ENCODE results near the gene ROR2.
"Not testable (repeated sequence)": the region's sequence is repeated elsewhere in the genome, so short reads cannot be mapped to it uniquely, and the experiment has no call there.

The ROR2 gene

DNA sequence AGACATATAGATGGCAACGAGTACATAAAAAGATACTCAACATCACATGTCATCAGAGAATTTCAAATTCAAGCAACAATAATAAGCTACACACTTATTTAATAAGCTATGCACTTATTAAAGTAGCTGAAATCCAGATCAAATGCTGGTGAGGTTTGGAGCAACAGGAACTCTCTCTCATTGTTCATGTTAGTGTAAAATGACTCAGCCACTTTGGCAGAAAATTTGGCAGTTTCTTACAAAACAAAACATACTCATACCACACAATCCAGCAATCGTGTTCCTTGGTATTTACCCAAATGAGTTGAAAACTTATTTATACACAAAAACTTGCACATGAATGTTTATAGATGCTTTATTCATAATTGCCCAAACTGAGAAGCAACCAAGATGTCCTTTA lies 394.9 kb downstream of the ROR2 start:
- DNase-seq, result peak; percentile 42

DNA sequence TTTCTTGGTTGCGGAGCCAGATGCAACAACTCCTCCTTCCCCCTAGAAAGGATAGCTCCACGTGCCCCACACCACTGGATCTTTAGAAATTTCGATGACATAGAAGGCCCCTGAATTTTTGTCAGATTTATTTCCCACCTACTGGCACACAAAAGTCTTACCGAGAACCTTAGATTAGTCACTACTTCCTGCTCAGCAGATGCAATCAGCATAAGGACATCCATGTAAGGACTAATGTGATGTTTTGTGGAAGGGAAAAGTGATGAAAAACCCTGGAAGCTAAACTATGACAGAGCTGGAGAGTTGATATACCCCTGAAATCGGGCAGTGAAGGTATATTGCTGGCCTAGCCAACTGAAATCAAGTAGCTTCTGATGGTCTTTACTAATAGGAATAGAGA lies 400.9 kb downstream of the ROR2 start:
- DNase-seq, result no peak

DNA sequence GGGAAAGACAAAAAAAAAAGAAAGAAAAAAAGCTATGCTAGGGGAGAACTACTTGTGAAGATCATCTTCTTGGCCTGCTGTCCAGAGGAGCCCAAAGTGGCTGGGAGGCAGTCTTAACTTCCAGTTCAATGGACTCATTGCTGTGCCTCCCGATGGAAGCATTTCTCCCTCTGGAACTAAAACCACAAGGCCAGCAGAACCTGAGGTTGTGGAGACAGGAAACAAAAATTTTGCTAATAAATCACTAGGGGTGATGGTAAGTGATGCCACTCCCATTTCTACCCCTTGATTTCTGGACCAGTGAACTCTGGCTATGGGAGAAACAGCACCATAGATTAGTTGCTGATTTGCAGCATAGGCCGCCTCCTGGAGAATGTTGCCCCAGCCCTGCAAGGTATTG lies 402.9 kb downstream of the ROR2 start:
- DNase-seq, result no peak

DNA sequence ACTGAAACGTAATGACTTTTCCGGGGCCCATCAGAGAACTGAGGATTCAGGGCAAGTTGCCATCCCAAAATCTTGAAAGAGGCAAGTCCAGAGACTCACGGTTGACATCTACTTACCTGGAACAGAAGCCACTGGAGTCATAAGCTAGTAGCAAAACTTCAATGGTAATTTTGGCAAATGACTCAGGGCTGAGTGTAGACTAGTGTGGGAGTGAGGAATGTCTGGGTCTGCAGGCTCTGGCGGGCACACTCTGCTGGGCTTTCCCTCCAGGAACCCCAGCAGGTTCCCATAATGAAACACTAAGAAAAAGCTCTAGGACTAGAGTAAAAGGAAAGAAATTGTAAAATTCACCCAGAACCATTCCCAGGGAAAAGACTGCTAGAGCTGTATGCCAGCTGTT lies 403.5 kb downstream of the ROR2 start:
- DNase-seq, result peak; percentile 73

DNA sequence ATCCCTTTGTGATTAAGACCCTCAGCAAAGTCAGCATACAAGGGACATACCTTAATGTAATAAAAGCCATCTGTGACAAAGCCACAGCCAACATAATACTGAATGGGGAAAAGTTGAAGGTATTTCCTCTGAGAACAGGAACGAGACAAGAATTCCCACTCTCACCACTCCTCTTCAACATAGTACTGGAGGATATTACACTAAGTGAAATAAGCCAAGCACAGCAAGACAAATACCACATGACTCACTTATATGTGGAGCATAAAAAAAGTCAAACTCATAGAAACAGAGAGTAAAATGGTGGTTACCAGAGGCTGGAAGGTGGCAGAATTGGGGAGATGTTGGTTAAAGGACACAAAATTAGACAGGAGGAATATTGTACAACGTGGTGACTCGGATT lies 408.3 kb downstream of the ROR2 start:
- peak; percentile 72 for DNase-seq

DNA sequence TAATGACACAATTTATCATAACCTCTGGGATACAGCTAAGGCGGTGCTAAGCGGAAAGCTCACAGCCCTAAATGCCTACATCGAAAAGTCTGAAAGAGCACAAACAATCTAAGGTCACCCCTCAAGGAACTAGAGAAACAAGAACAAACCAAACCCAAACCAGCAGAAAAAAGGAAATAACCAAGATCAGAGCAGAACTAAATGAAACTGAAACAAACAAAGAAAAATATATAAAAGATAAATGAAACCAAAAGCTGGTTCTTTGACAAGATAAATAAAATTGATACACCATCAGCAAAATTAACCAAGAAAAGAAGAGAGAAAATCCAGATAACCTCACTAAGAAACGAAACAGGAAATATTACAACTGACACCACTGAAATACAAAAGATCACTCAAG lies 409.5 kb downstream of the ROR2 start:
- not testable (repeated sequence) for DNase-seq

DNA sequence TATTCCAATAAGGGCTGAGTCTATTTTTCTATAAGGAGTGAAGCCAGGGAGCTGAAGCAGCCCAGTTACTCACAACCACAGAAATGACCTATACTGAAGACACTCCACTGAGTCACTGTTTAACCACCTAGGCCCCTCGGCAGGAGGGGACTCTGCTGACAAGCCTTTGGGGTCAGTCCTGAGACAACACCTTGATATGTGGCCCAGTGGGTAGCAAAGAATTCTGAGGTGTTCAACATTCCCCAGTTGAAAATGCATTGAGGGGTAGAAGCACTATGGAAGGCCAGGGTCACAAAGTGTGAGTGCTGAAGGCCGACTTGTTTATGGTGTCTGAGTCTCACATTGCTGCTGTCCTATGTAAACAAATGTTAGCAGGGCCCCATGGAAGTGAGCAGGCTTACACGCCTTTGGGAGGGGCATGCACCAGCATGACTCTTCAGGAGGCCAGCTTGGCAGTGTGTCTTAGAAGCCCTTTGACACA lies 413.8 kb downstream of the ROR2 start:
- DNase-seq, result peak; percentile 74

DNA sequence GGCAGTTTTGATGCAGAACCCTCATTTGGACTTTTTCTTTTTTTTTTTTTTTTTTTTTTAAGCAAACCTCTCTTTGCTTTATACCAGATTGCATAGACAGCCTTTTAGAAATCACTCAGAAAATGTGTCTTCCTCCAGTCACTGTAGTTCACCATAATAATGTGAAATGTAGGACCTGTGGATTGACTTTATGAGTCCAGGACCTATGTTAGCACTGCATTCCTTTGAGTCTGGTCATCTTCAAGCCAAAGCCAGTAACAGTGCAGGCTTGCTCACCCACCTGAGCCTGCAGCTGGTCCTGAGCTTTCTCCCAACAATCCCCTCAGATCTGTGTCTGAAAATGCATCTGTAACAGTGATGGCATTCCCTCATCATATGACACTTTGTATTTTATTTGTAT lies 415.7 kb downstream of the ROR2 start:
- peak; percentile 11 for DNase-seq

DNA sequence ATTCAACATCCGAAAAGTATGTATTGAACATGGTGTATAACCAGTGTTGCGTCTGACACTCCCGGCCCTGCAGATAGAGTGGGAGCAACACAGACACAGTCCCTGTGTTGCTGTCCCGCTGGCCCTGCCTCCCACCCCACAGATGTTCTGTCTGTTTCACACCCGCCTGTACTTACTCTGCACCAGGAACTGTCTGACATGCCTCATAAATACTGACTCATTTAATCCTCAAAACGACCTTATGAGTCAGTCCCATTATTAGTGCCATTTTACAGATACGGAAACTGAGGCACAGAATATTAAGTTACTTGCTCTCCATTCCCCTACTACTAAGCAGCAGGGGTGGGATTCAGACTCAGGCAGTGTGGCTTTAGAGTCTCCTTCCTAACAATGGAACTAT lies 416.6 kb downstream of the ROR2 start:
- DNase-seq, result no peak

DNA sequence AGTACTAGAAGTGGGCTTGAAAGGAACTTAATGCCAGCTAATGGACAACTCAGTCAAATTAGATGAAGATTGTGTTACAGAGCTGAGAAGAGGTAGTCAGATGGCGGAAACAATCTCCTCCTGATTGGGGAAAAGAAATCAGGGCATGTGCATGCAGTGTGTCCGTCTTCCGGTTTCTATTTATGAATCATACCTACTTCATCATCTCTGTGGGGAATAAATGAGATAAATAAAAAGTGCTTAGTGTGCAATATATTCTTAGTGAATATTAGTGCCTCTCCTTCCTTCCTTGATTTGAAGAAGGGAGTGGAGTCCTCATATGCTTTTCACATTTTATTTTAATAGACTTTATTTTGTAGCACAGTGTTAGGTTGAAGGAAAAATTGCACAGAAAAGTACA lies 417.7 kb downstream of the ROR2 start:
- no peak for DNase-seq

DNA sequence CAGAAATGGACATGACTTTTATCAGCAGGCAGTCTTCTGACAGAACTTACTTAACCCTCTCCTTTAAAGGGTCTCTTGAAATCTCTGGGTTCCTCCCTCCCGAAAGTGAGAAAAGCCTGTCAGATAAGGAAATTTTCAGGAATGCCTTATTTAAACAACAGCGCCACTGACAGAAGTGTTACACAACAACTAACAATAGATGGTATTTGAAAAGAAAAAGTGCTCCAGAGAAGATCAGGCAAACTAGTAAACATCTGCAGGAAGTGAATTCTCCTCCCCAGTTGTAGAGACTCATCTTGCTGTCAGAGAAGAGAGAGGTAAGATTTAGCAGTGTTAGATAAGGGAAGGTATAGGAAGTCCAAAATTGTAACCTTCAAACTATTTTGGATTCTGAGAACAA lies 419.2 kb downstream of the ROR2 start:
- DNase-seq, result no peak

DNA sequence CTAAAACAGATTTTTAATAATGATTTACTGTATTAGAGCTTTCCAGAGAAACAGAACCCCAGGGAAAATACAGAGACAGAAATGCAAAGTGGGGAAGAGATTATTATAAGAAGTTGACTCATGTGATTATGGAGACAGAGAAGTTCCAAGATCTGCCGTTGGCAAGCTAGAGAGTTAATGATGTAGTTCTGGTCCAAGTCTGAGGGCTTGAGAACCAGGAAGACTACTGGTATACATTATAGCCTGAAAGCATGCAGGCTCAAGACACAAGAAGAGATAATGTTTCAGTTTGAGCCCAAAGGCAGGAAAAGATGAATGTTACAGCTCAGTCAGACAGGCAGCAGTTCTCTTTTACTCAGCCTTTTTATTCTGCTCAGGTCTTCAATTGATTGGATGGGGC lies 427.5 kb downstream of the ROR2 start:
- no peak for DNase-seq

DNA sequence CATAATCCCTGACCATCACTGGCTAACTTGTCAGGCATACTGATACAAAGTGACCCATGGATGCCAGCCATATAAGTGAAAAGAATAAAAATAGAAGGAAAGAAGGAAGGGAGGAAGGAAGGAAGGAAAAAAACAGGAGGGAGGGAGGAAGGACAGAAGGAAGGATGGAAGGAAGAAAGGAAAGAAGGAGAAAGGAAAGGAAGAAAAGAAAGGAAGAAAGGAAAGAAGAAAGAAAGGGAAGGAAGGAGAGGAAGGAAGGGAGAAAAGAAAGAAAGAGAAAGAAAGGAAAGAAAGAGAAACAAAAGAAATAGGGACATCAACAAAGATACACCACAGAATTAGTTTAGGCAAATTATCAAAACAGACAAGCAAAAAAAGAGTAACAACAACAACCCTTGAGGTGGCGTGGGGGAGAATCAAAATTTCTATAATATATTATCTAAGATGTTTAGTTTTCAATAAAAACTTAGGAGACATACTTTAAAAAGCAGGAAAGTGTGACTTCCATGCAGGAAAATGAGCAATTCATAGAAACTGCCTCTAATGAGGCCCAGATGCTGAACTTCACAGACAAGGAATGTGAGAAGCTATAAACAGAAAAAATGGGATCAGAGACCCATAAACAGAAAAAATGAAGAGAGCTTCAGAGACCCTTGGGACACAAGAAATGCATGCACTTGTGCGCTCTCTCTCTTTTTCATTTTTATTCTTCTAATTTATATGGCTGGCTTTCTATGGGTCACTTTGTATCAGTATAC lies 430.3 kb downstream of the ROR2 start:
- DNase-seq, result peak; percentile 21

DNA sequence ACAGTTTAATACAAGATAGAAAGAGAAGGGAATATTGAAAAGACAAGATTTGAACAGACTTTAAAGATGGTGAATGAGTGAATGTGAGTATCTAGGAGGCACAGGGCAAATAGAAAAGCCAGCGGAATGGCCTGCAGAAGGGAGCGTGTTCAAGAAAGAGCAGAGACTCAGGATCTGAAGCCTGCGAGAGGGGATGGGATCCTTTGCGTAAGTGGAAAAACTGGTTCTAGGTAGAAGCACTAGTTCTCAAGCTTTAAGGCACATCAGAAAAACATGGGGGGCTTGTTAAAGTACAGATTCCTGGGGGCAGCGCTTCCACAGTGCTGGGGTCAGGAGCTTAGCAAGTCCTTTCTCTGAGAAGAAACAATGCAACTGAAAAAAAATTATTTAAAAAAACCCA lies 431.6 kb downstream of the ROR2 start:
- no peak for DNase-seq

DNA sequence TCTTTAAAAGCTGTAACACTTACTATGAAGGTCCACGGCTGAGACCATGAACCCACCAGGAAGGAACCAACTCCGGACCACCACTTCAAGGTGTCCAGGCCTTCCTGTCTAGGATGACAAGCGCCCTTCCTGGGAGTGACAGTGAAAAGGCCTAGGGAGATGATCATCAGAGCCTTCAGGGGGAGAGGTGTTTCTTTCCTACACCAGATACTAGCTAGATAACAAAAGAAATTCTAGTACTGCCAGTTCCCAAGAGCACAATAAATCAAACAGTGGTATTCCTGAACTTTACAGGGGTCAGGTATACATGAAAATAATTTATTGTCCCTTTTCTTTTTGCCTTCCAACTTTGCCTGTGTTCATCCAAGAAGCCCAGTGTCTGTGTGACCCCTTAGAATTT lies 432.2 kb downstream of the ROR2 start:
- no peak for DNase-seq

DNA sequence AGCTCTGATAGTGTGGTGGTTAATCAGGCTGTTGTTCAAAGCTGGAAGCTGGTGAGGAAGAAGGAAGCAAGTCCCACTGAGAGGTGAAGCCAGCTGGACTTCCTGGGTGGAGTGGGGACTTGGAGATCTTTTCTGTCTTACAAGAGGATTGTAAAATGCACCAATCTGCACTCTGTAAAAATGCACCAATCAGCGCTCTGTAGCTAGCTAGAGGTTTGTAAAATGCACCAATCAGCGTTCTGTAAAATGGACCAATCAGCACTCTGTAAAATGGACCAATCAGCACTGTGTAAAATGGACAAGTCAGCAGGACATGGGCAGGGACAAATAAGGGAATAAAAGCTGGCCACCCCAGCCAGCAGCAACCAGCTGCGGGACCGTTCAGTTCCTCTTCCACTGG lies 432.7 kb downstream of the ROR2 start:
- not testable (repeated sequence) for DNase-seq

DNA sequence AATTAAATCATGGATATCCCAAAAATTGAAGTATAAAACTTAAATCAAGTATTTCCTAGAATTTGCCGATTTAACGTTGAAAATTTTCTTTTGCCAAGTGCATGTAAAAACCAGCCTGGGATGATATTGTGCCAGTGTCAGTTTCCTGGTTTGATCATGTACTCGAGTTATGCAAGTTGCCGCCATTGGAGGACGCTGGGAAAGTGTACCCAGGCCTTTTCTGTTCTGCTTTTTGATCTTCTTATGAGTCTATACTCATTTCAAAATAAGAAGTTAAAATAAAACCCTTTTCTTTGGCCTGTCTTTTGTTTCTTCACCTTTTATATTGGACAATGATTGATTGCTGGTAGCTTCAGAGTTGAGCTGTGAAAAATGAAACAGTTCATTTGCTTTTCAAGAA lies 433.3 kb downstream of the ROR2 start:
- DNase-seq, result no peak

DNA sequence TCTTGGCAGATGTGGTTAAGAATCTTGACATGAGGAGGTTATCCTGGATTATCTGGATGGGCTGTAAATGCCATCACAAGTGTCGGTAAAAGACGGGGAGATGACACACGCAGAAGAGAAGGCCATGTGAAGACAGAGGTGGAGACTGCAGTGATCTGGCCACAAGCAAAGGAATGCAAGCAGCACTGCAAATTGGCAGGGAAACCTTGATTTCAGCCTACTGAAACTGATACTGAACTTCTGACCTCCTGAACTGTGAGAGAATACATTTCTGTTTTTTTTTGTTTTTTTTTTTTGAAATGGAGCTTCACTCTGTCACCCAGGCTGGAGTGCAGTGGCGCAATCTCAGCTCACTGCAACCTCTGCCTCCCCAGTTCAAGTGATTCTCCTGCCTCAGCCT lies 433.9 kb downstream of the ROR2 start:
- DNase-seq, result no peak

DNA sequence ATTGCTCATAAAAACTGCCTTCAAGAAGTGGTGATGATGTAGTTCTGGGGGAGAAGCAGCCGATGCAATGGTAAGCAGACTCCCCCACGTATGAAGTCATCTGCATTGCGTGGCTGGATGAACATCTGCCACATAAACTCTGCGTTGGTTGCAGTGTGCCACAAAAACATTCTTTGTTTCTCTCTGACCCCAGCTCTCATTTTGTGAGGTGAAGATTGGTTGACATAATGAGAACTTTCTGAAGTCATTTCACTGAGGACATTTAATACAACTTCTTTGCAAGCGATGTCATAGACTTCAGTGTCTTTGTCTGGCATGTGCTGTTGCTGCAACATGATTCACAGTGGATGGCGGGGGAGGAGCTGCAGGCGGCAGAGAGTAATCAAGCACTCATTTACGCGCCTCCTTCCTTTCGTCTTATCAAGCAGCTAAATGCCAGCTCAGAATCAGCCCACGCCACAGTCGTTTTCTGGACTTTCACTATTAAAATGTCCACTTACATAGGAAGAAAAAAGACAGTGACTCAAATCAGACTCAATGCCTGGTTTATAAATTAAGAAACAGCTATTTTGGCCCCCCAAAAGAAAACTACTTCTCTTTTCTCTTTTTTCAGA lies 434.8 kb downstream of the ROR2 start:
- peak; percentile 75 for DNase-seq
